Prostate gland (tissue), 2 donors: ENCODE results near the gene PLCB1. TPM values are rescaled to one million over a fixed set of nuclear protein-coding genes. Genes with fewer than 3 reads are reported as not detected.

ENCODE experiments used
- DNase-seq: peaks from one replicate; pipeline ENCODE4 v3.0.0-alpha.2; 2019; ENCODE audit warnings: low spot score
- H3K27ac ChIP-seq, 2 donors: fragments of 200-600 bp; sonication (generic); 2 replicates each; pipeline ENCODE4 v1.5.1; 2017 to 2019
- H3K27me3 ChIP-seq: fragments of 200-600 bp; sonication (generic); replicated peaks from 2 replicates; pipeline ENCODE4 v1.5.1; 2019; ENCODE audit not compliant: insufficient read depth
- H3K36me3 ChIP-seq, 2 donors: fragments of 200-600 bp; sonication (generic); 1 replicate in 1 of 2; 2 replicates in 1 of 2; pipeline versions ENCODE4 v1.5.1 to v1.8.1; 2017 to 2019
- H3K4me1 ChIP-seq: fragments of 200-600 bp; sonication (generic); replicated peaks from 2 replicates; pipeline ENCODE4 v1.5.1; 2019
- H3K4me3 ChIP-seq, 2 donors: fragments of 200-600 bp; sonication (generic); 2 replicates each; pipeline ENCODE4 v1.5.1; 2017 to 2019
- H3K9me3 ChIP-seq: fragments of 200-600 bp; sonication (generic); 2 replicates; pipeline ENCODE4 v1.5.1; 2017
- POLR2A ChIP-seq: fragments of 450-650 bp; IDR thresholded peaks from one replicate; pipeline ENCODE4 v1.6.1; 2016; ENCODE audit warnings: antibody characterized with exemption, mild to moderate bottlenecking
- POLR2AphosphoS5 ChIP-seq: sonication (generic); formaldehyde crosslinking; IDR thresholded peaks from one replicate; pipeline ENCODE4 v1.6.1; 2017; ENCODE audit warnings: antibody characterized with exemption
- WGBS: methylation state at CpG from one replicate; pipeline ENCODE4 v1.1.5; 2018; 5-methylcytosine and 5-hydroxymethylcytosine counted together
- intact Hi-C: fragments of 100-400 bp; cut with DNase I; formaldehyde crosslinking; loops from one replicate; pipeline ENCODE4 v1.14.2; 2022
- total RNA-seq, 2 donors: library from RNA; depleted of rRNA; stranded (reverse); fragments of >200 nt; gene quantifications; one replicate each; pipeline ENCODE4 v1.1.0, GENCODE V29; 2016
- TF ChIP-seq, protein P1 (sequence below), 4 experiments: fragments of 200-600 bp in 2 of 4; fragments of 450-650 bp in 2 of 4; sonication (generic) in 2 of 4; IDR thresholded peaks; 1 replicate in 3 of 4; 2 replicates in 1 of 4; pipeline ENCODE4 v1.5.1; 2016 to 2019; ENCODE audit warnings: antibody characterized with exemption in 4 of 4, mild to moderate bottlenecking in 2 of 4, moderate library complexity in 2 of 4

Gene PLCB1
- total RNA-seq, 2 donors from 2014 or later: 24.3 to 26.3 TPM

DNA sequence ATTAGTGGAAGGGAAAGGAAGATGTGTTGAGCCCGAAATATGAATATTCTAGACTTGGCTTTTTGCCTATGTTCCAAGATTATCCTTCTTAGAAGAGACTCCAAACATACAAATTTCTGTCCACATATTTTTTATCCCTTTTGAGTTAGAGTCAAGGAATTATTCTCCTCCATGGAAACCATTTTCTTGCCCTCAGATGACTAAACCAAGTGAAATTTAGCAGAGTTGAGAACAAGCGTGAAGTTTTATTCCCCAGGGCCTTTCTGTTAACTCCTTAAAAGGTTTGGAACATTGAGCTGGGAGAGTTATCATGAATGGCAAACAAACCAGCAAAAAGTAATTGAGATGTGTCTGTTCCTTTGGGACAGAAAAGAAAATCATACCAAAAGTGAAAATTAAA lies 650.7 kb downstream of the PLCB1 start:
- no peaks in the 10 kb centered on the region for H3K27me3 ChIP-seq
- TF ChIP-seq POLR2A (no peak), POLR2AphosphoS5 (no peak)
- TF ChIP-seq, protein P1, sequence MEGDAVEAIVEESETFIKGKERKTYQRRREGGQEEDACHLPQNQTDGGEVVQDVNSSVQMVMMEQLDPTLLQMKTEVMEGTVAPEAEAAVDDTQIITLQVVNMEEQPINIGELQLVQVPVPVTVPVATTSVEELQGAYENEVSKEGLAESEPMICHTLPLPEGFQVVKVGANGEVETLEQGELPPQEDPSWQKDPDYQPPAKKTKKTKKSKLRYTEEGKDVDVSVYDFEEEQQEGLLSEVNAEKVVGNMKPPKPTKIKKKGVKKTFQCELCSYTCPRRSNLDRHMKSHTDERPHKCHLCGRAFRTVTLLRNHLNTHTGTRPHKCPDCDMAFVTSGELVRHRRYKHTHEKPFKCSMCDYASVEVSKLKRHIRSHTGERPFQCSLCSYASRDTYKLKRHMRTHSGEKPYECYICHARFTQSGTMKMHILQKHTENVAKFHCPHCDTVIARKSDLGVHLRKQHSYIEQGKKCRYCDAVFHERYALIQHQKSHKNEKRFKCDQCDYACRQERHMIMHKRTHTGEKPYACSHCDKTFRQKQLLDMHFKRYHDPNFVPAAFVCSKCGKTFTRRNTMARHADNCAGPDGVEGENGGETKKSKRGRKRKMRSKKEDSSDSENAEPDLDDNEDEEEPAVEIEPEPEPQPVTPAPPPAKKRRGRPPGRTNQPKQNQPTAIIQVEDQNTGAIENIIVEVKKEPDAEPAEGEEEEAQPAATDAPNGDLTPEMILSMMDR (IDR thresholded peaks at IDR 0.05): no peak
- no peak overlapping the region for H3K27ac ChIP-seq
- H3K36me3 ChIP-seq: no peaks in the 10 kb centered on the region
- intact Hi-C loops: no loop called here
- no peak overlapping the region for H3K4me3 ChIP-seq
- 75% methylated on average over 2 of the region's 2 CpGs for WGBS
- no peaks in the 10 kb centered on the region for H3K9me3 ChIP-seq
- no peaks in the 10 kb centered on the region for H3K4me1 ChIP-seq
- no peak for DNase-seq

DNA sequence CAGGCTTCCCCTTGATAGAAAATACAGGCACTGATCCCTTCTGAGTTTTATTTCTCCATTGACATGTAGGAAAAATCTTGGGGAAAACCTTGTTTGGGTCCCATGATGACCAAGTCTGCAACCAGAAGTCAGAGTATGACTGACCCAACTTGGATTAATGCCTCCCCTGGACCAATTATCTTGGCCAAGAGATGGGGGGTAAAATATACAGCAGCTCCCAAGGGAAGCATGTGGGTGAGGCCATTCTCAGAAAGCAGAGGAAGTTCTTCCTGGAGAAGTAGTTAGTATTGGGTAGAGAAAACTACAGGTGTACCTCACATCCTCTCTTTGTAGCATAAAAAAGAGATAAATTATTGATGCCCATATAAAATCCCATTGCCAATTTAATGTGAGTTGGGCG lies 651.7 kb downstream of the PLCB1 start:
- no peaks in the 10 kb centered on the region for H3K9me3 ChIP-seq
- no peak for DNase-seq
- no peaks in the 10 kb centered on the region for H3K4me1 ChIP-seq
- H3K4me3 ChIP-seq: no peak overlapping the region
- H3K36me3 ChIP-seq: no peaks in the 10 kb centered on the region
- H3K27ac ChIP-seq: no peak overlapping the region
- WGBS: 48% methylated on average over 1 of the region's 1 CpG
- intact Hi-C loops: no loop called here
- TF ChIP-seq POLR2A: no peak
- TF ChIP-seq, protein P1 (IDR thresholded peaks at IDR 0.05): no peak
- no peak for TF ChIP-seq POLR2AphosphoS5
- H3K27me3 ChIP-seq: no peaks in the 10 kb centered on the region

DNA sequence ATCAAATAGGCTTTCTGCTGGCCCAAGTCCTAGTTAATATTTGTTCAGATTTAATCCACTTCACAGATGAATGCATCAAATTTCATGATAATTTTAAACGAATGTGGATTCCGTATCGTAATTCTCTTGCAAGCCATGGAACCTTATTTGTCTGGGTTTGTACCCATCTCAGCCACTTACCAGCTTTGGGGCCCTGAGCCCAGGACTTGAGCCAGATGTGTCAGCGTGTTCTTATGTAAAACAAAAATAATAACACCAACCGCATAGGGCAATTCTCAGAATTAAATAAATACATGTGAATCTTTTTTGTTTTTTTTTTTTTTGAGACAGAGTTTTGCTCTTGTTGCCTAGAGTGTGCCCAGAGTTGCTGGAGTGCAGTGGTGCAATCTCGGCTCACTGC lies 654.3 kb downstream of the PLCB1 start:
- H3K27ac ChIP-seq: no peak overlapping the region
- H3K4me3 ChIP-seq: no peak overlapping the region
- 85% methylated on average over 6 of the region's 6 CpGs for WGBS
- DNase-seq: no peak
- TF ChIP-seq, protein P1 (IDR thresholded peaks at IDR 0.05): no peak
- no peak for TF ChIP-seq POLR2A
- TF ChIP-seq POLR2AphosphoS5: no peak
- no peaks in the 10 kb centered on the region for H3K27me3 ChIP-seq
- H3K9me3 ChIP-seq: no peaks in the 10 kb centered on the region
- H3K36me3 ChIP-seq: no peaks in the 10 kb centered on the region
- intact Hi-C loops: no loop called here
- H3K4me1 ChIP-seq: no peaks in the 10 kb centered on the region

DNA sequence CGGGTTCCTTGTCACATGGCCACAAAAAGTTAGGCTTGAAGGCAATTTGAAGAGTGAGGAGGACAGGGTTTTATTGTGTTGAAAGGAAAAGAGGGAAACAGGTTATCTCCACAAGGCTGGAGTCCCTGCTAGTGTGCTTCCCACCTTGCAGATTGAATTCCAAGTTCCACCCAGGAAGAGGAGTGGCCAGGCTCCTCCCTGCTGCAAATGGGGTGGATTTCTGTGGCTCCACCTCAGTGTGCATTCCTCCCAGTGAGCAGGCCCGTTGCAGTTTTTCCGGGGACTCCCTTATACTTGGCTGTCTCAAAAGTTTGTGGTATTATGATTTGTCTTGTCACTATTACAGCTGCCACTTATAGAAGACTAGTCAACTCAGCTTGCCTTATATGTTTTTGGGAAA lies 655.0 kb downstream of the PLCB1 start:
- WGBS: 78% methylated on average over 3 of the region's 3 CpGs
- TF ChIP-seq POLR2A (no peak), POLR2AphosphoS5 (no peak)
- TF ChIP-seq, protein P1 (IDR thresholded peaks at IDR 0.05): no peak
- H3K4me3 ChIP-seq: no peak overlapping the region
- DNase-seq: no peak
- no peak overlapping the region for H3K27ac ChIP-seq
- intact Hi-C loops: no loop called here
- no peaks in the 10 kb centered on the region for H3K36me3 ChIP-seq
- H3K27me3 ChIP-seq: no peaks in the 10 kb centered on the region
- no peaks in the 10 kb centered on the region for H3K9me3 ChIP-seq
- no peaks in the 10 kb centered on the region for H3K4me1 ChIP-seq

DNA sequence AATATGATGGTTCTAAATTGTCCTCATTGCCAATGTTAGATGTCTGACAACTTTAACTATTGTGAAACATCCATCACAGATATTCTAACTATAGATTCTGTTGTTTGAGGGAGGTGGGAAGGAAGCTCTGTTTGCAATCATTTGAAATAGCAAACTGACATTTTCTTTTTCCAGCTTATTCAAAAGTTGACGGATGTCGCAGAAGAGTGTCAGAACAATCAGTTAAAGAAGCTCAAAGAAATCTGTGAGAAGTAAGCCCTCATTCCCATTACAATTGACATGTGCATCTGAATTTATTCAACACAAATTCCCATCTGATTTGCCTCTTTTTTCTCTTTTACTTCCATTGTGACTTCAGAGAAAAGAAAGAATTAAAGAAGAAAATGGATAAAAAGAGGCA lies 656.2 kb downstream of the PLCB1 start:
- Histone ChIP-seq H3K36me3 (no peaks in the 10 kb centered on the region), H3K27ac (no peak overlapping the region), H3K4me3 (no peak overlapping the region), H3K27me3 (no peaks in the 10 kb centered on the region), H3K4me1 (no peaks in the 10 kb centered on the region), H3K9me3 (no peaks in the 10 kb centered on the region)
- no peak for DNase-seq
- intact Hi-C loops: no loop called here
- WGBS: 89% methylated on average over 2 of the region's 2 CpGs
- TF ChIP-seq, protein P1 (IDR thresholded peaks at IDR 0.05): no peak
- TF ChIP-seq POLR2AphosphoS5 (no peak), POLR2A (no peak)
